IMR-90 (cell line): ENCODE measurements around the gene HOXB1. TPM values are rescaled to one million over a fixed set of nuclear protein-coding genes. Genes with fewer than 3 reads are reported as not detected.

ENCODE experiments used
- ATAC-seq: fragments of 200-7000 bp; cut with Tn5 transposase; 2 replicates; pipeline ENCODE4 v1.9.1; 2020; ENCODE audit warnings: low read depth, mild to moderate bottlenecking, moderate library complexity
- BruUV-seq: library from RNA; stranded (reverse); fragments of 400-500 nt; replicated peaks from 2 replicates; lab custom pipeline; 2021; lab: Mats Ljungman, UMichigan
- CTCF ChIA-PET: fragments of 300-600 bp; formaldehyde crosslinking; extraction: SDS; loops from one replicate; lab custom pipeline; 2021; ENCODE audit warnings: antibody characterized with exemption; lab: Yijun Ruan, JAX
- POLR2A ChIA-PET: fragments of 300-600 bp; sonication (Branson Sonifier 250); formaldehyde crosslinking; loops from one replicate; lab custom pipeline; 2022; ENCODE audit warnings: antibody characterized with exemption; ENCODE audit not compliant: unreplicated experiment; lab: Charles Lee
- DNase-seq: peaks from one replicate; pipeline ENCODE4 v3.0.0; 2013
- H2AFZ ChIP-seq: replicated peaks from 2 replicates; pipeline ENCODE3; 2013; ENCODE audit warnings: low read length, mild to moderate bottlenecking; ENCODE audit not compliant: poor library complexity
- H2AK5ac ChIP-seq: 2 replicates; pipeline ENCODE4 v1.6.1; 2013; ENCODE audit warnings: low read depth, low read length, inconsistent platforms
- H2AK9ac ChIP-seq: replicated peaks from 2 replicates; pipeline ENCODE3; 2013; ENCODE audit warnings: mild to moderate bottlenecking, low read depth, low read length, moderate library complexity; ENCODE audit not compliant: poor library complexity
- H2BK120ac ChIP-seq: 2 replicates; pipeline ENCODE4 v1.6.1; 2013; ENCODE audit warnings: low read depth, low read length, inconsistent platforms
- H2BK15ac ChIP-seq: 3 replicates; pipeline ENCODE4 v1.6.1; 2013; ENCODE audit warnings: low read depth, low read length, inconsistent platforms
- H2BK20ac ChIP-seq: 2 replicates; pipeline ENCODE4 v1.6.1; 2013; ENCODE audit warnings: low read depth, mild to moderate bottlenecking, inconsistent platforms, low read length, moderate library complexity
- H2BK5ac ChIP-seq: 2 replicates; pipeline ENCODE4 v1.6.1; 2013; ENCODE audit warnings: mild to moderate bottlenecking, low read depth, low read length, inconsistent platforms; ENCODE audit not compliant: poor library complexity, severe bottlenecking
- H3K14ac ChIP-seq: replicated peaks from 2 replicates; pipeline ENCODE4 v1.6.1; 2013; ENCODE audit warnings: low read depth, low read length, inconsistent platforms
- H3K18ac ChIP-seq: 2 replicates; pipeline ENCODE4 v1.6.1; 2013; ENCODE audit warnings: low read depth, low read length, control low read depth
- H3K23ac ChIP-seq: 2 replicates; pipeline ENCODE4 v1.6.1; 2013; ENCODE audit warnings: low read depth, low read length, inconsistent platforms
- H3K27ac ChIP-seq: 2 replicates; pipeline ENCODE4 v1.5.1; 2013; ENCODE audit warnings: mild to moderate bottlenecking, control low read depth, low read length; ENCODE audit not compliant: insufficient read depth
- H3K27me3 ChIP-seq: 2 replicates; pipeline ENCODE4 v1.6.1; 2013; ENCODE audit warnings: low read length; ENCODE audit not compliant: control insufficient read depth, insufficient read depth
- H3K36me3 ChIP-seq: 2 replicates; pipeline ENCODE4 v1.6.1; 2013; ENCODE audit warnings: low read length, mixed read lengths; ENCODE audit not compliant: control insufficient read depth, insufficient read depth
- H3K4ac ChIP-seq: 2 replicates; pipeline ENCODE4 v1.6.1; 2013; ENCODE audit warnings: low read depth, low read length, inconsistent platforms
- H3K4me1 ChIP-seq: 2 replicates; pipeline ENCODE4 v1.6.1; 2013; ENCODE audit warnings: low read length, mixed read lengths; ENCODE audit not compliant: control insufficient read depth, insufficient read depth
- H3K4me2 ChIP-seq: 2 replicates; pipeline ENCODE4 v1.6.1; 2013; ENCODE audit warnings: low read depth, mild to moderate bottlenecking, control low read depth, low read length, moderate library complexity
- H3K4me3 ChIP-seq: 2 replicates; pipeline ENCODE4 v1.5.1; 2013; ENCODE audit warnings: low read depth, mild to moderate bottlenecking, control low read depth, low read length, moderate library complexity; ENCODE audit not compliant: insufficient read depth
- H3K56ac ChIP-seq: 2 replicates; pipeline ENCODE4 v1.6.1; 2013; ENCODE audit warnings: low read length, inconsistent platforms; ENCODE audit not compliant: insufficient read depth; ENCODE audit errors: extremely low read depth
- H3K79me1 ChIP-seq, 2 experiments: 2 replicates each; pipeline ENCODE4 v1.6.1; 2013; ENCODE audit warnings: low read length in 2 of 2, inconsistent platforms in 1 of 2, low read depth in 1 of 2
- H3K9ac ChIP-seq: 2 replicates; pipeline ENCODE4 v1.6.1; 2013; ENCODE audit warnings: low read depth, low read length, control low read depth
- H3K9me1 ChIP-seq: 2 replicates; pipeline ENCODE4 v1.6.1; 2013; ENCODE audit warnings: low read length, inconsistent platforms; ENCODE audit not compliant: insufficient read depth
- H3K9me3 ChIP-seq: 2 replicates; pipeline ENCODE4 v1.6.1; 2013; ENCODE audit warnings: low read length; ENCODE audit not compliant: control insufficient read depth, insufficient read depth
- H4K20me1 ChIP-seq: 2 replicates; pipeline ENCODE4 v1.6.1; 2013; ENCODE audit warnings: low read length, inconsistent platforms; ENCODE audit not compliant: insufficient read depth
- H4K5ac ChIP-seq: 2 replicates; pipeline ENCODE4 v1.6.1; 2013; ENCODE audit warnings: mild to moderate bottlenecking, low read depth, low read length, control low read depth
- H4K8ac ChIP-seq, 2 experiments: 2 replicates each; pipeline ENCODE4 v1.6.1; 2013; ENCODE audit warnings: low read depth in 2 of 2, low read length in 2 of 2, control low read depth in 1 of 2, inconsistent platforms in 1 of 2
- H4K91ac ChIP-seq: 2 replicates; pipeline ENCODE4 v1.6.1; 2013; ENCODE audit warnings: low read depth, low read length, inconsistent platforms; ENCODE audit not compliant: insufficient read depth
- BHLHE40 ChIP-seq: fragments of 150-350 bp; IDR thresholded peaks from 2 replicates; pipeline ENCODE4 v1.6.1; 2016; ENCODE audit warnings: mild to moderate bottlenecking, low read depth, low read length
- FOS ChIP-seq: fragments of 150-350 bp; IDR thresholded peaks from 2 replicates; pipeline ENCODE4 v1.6.1; 2016; ENCODE audit warnings: low read depth, low read length
- POLR2A ChIP-seq: IDR thresholded peaks from 2 replicates; pipeline ENCODE4 v1.6.1; 2012; ENCODE audit warnings: mild to moderate bottlenecking, low read depth, low read length
- WGBS, 2 experiments: methylation state at CpG; one replicate each; pipeline versions ENCODE4 v1.1.5 to v1.1.7; 2013; ENCODE audit warnings: missing lambda C conversion rate in 2 of 2; ENCODE audit not compliant: insufficient read length in 1 of 2; ENCODE audit errors: extremely low coverage in 2 of 2; 5-methylcytosine and 5-hydroxymethylcytosine counted together
- dilution Hi-C: fragments of 300-500 bp; cut with HindIII; formaldehyde crosslinking; loops from one replicate; pipeline ENCODE4 v1.14.3; 2018; ENCODE audit warnings: low sequenced_read_pairs; ENCODE audit not compliant: unreplicated experiment
- in situ Hi-C: fragments of 300-500 bp; cut with MboI; formaldehyde crosslinking; loops from 3 replicates; pipeline ENCODE4 v1.14.3; 2019; ENCODE audit warnings: low sequenced_read_pairs, inconsistent platforms, mixed read lengths
- intact Hi-C: fragments of 100-400 bp; cut with micrococcal nuclease; formaldehyde crosslinking; loops from 2 replicates; pipeline ENCODE4 v1.10.0; 2022
- polyA plus RNA-seq, 3 experiments: library from polyadenylated mRNA; depleted of rRNA; stranded (reverse); fragments of >200 nt; gene quantifications; 2 replicates each; pipeline ENCODE4 v1.2.3, GENCODE V29; 2012; ENCODE audit warnings: low replicate concordance in 1 of 3
- total RNA-seq: library from RNA; depleted of rRNA; stranded (reverse); fragments of >200 nt; gene quantifications from 2 replicates; pipeline ENCODE4 v1.2.3, GENCODE V29; 2012

Gene HOXB1
- total and polyA plus RNA-seq, 2 of the 4 experiments (the other 2 are of a cell fraction), result not detected

DNA sequence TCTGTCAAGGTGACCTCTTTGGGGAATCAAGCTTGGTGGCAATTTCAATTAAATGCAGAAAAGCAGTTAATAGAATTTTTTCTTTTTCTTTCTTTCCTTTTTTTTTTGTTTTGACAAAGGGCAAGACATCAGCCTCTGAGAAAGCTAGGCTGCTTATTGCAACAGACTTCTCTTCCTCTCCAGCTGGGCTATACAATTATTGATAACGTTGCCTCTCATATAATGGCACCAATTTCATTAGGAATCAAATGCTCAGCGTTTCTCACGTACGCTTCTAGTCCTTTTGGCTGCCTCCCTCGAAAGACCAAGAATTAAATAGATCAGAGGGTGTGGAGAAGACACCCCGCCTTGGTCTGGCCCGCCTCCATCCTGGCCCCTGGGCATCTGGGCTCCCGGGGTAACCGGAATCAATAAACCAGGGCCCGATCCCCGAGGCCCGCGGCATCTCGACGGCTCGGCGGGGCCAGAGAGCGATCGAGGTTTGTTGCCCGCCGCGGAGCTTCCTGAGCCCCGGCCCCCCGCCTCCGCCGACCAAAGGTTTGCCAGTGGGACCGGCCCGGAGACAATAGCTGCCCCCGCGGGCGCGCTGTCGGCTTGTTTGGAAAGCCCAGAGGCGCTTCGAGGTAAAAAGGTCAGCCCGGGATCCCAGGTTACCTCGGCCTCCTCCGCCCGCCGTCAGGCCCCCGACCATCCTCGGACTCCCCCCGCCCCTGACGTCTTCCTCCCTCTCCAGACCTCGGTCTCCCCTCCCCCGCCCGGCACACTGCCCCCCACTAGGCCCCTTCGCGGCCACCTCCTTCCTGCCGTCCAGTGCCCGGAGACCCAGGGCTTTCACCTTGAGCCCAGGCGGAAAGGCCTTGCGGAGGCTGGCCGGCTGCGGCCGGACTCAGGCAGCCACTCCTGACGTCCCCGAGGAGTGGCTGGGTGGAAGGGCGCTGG lies 3.9 kb downstream of the HOXB1 start:
- DNase-seq (no peak), ATAC-seq (no peak)
- no peak overlapping the region for H4K8ac ChIP-seq
- no peak overlapping the region for H2BK120ac ChIP-seq
- H3K4me2 ChIP-seq, result no peak overlapping the region
- 0 out of 2 replicates have a peak overlapping the region, but pooled peaks have one; percentile 37 for H2AK5ac ChIP-seq
- H3K4me3 ChIP-seq, result no peak overlapping the region
- BruUV-seq, result no TSS peak
- H2AFZ ChIP-seq, result peak overlapping the region; percentile 13
- H2BK15ac ChIP-seq, result no peak overlapping the region
- peaks cover 11% of the 10 kb centered on the region for H3K4me1 ChIP-seq
- no peak overlapping the region for H2BK5ac ChIP-seq
- H4K5ac ChIP-seq, result no peak overlapping the region
- H2BK20ac ChIP-seq, result no peak overlapping the region
- H3K27ac ChIP-seq, result no peak overlapping the region
- H4K91ac ChIP-seq, result no peak overlapping the region
- H3K56ac ChIP-seq, result no peak overlapping the region
- no peak overlapping the region for H3K14ac ChIP-seq
- peaks cover 14% of the 10 kb centered on the region for H3K27me3 ChIP-seq
- TF ChIP-seq POLR2A (no peak), FOS (no peak), BHLHE40 (no peak)
- intact Hi-C loops, result no loop called here
- POLR2A ChIA-PET, result no interaction called here
- H3K79me1 ChIP-seq, result no peaks in the 10 kb centered on the region
- dilution Hi-C loops, result no loop called here
- in situ Hi-C loops, result no loop called here
- H3K9me3 ChIP-seq, result no peaks in the 10 kb centered on the region
- no peak overlapping the region for H3K4ac ChIP-seq
- no peak overlapping the region for H3K9ac ChIP-seq
- no peaks in the 10 kb centered on the region for H4K20me1 ChIP-seq
- H2AK9ac ChIP-seq, result no peak overlapping the region
- no peaks in the 10 kb centered on the region for H3K36me3 ChIP-seq
- 48% methylated on average over 27 of the region's 59 CpGs; no CpG with 5 or more reads in 1 of the 2 experiments for WGBS, 2 experiments
- CTCF ChIA-PET, result no interaction called here
- H3K18ac ChIP-seq, result no peak overlapping the region
- H3K9me1 ChIP-seq, result 0 out of 2 replicates have a peak, but pooled peaks cover 1% of the 10 kb centered on the region
- no peak overlapping the region for H3K23ac ChIP-seq
